MG63 (cell line): Measurements from ENCODE around the gene RYR2. TPM values are rescaled to one million over a fixed set of nuclear protein-coding genes. Genes with fewer than 3 reads are reported as not detected.

Experiments
- DNase-seq: peaks from one replicate; pipeline ENCODE4 v3.0.0-alpha.2; 2020
- H3K27me3 ChIP-seq: fragments of 250-450 bp; sonication (Bioruptor Pico); 2 replicates; pipeline ENCODE4 v1.5.1; 2020; ENCODE audit warnings: mild to moderate bottlenecking, moderate library complexity
- H3K36me3 ChIP-seq: fragments of 250-450 bp; sonication (Bioruptor Pico); 2 replicates; pipeline ENCODE4 v1.5.1; 2020; ENCODE audit warnings: mild to moderate bottlenecking, moderate library complexity
- H3K4me3 ChIP-seq: fragments of 250-450 bp; sonication (Bioruptor Pico); 2 replicates; pipeline ENCODE4 v1.5.1; 2020; ENCODE audit warnings: mild to moderate bottlenecking, moderate library complexity
- H3K9me3 ChIP-seq: fragments of 250-450 bp; sonication (Bioruptor Pico); 2 replicates; pipeline ENCODE4 v1.5.1; 2020; ENCODE audit warnings: mild to moderate bottlenecking, moderate library complexity
- total RNA-seq: library from RNA; depleted of rRNA; stranded (reverse); fragments of >200 nt; shearing (Covaris generic); gene quantifications from 2 replicates; pipeline ENCODE4 v1.2.3, GENCODE V29; 2014; ENCODE audit warnings: low replicate concordance

The RYR2 gene
- total RNA-seq, 1 experiment from 2014 or later = 0.26 TPM

- Histone ChIP-seq H3K27me3 (no peaks in the 10 kb centered on the region), H3K4me3 (no peak overlapping the region), H3K9me3 (no peaks in the 10 kb centered on the region), H3K36me3 (no peaks in the 10 kb centered on the region)
- peak; percentile 21 for DNase-seq
Observed at GRCh38 chr1:237684236-237684635, 642.3 kb downstream of the RYR2 start.

GRCh38 chr1:237685551-237685950 is 643.6 kb downstream of the RYR2 start:
- Histone ChIP-seq H3K9me3 (no peaks in the 10 kb centered on the region), H3K4me3 (no peak overlapping the region), H3K36me3 (no peaks in the 10 kb centered on the region), H3K27me3 (no peaks in the 10 kb centered on the region)
- no peak for DNase-seq

- peak; percentile 4 for DNase-seq
- no peaks in the 10 kb centered on the region for H3K9me3 ChIP-seq
- no peaks in the 10 kb centered on the region for H3K27me3 ChIP-seq
- no peaks in the 10 kb centered on the region for H3K36me3 ChIP-seq
- no peak overlapping the region for H3K4me3 ChIP-seq
Observed at GRCh38 chr1:237687804-237688203, 645.8 kb downstream of the RYR2 start.

GRCh38 chr1:237690656-237691055 is 648.7 kb downstream of the RYR2 start:
- H3K4me3 ChIP-seq = no peak overlapping the region
- no peaks in the 10 kb centered on the region for H3K36me3 ChIP-seq
- no peaks in the 10 kb centered on the region for H3K9me3 ChIP-seq

GRCh38 chr1:237692255-237692654 is 650.3 kb downstream of the RYR2 start:
- Histone ChIP-seq H3K9me3 (no peaks in the 10 kb centered on the region), H3K27me3 (no peaks in the 10 kb centered on the region), H3K4me3 (no peak overlapping the region), H3K36me3 (no peaks in the 10 kb centered on the region)
- no peak for DNase-seq

More at GRCh38 chr1:237690656-237691055, 648.7 kb downstream of the RYR2 start:
- no peaks in the 10 kb centered on the region for H3K27me3 ChIP-seq
- no peak for DNase-seq

- no peaks in the 10 kb centered on the region for H3K27me3 ChIP-seq
- H3K4me3 ChIP-seq = no peak overlapping the region
- no peaks in the 10 kb centered on the region for H3K9me3 ChIP-seq
- no peaks in the 10 kb centered on the region for H3K36me3 ChIP-seq
- no peak for DNase-seq
Observed at GRCh38 chr1:237695878-237696277, 653.9 kb downstream of the RYR2 start.

GRCh38 chr1:237700181-237700580 is 658.2 kb downstream of the RYR2 start:
- no peak for DNase-seq
- Histone ChIP-seq H3K36me3 (no peaks in the 10 kb centered on the region), H3K9me3 (no peaks in the 10 kb centered on the region), H3K27me3 (no peaks in the 10 kb centered on the region), H3K4me3 (no peak overlapping the region)

- Histone ChIP-seq H3K36me3 (no peaks in the 10 kb centered on the region), H3K9me3 (no peaks in the 10 kb centered on the region), H3K27me3 (no peaks in the 10 kb centered on the region), H3K4me3 (no peak overlapping the region)
- DNase-seq = no peak
Observed at GRCh38 chr1:237701534-237701933, 659.5 kb downstream of the RYR2 start.

- H3K36me3 ChIP-seq = no peaks in the 10 kb centered on the region
Observed at GRCh38 chr1:237702161-237702560, 660.2 kb downstream of the RYR2 start.

GRCh38 chr1:237705462-237705861 is 663.5 kb downstream of the RYR2 start:
- H3K27me3 ChIP-seq = no peaks in the 10 kb centered on the region
- DNase-seq = no peak
- no peaks in the 10 kb centered on the region for H3K36me3 ChIP-seq
- no peaks in the 10 kb centered on the region for H3K9me3 ChIP-seq
- H3K4me3 ChIP-seq = no peak overlapping the region

More at GRCh38 chr1:237702161-237702560, 660.2 kb downstream of the RYR2 start:
- Histone ChIP-seq H3K4me3 (no peak overlapping the region), H3K9me3 (no peaks in the 10 kb centered on the region), H3K27me3 (no peaks in the 10 kb centered on the region)
- no peak for DNase-seq

GRCh38 chr1:237709355-237709754 is 667.4 kb downstream of the RYR2 start:
- Histone ChIP-seq H3K4me3 (no peak overlapping the region), H3K9me3 (no peaks in the 10 kb centered on the region)
- DNase-seq = no peak

GRCh38 chr1:237711281-237711680 is 669.3 kb downstream of the RYR2 start:
- H3K9me3 ChIP-seq = no peaks in the 10 kb centered on the region
- H3K36me3 ChIP-seq = no peaks in the 10 kb centered on the region
- DNase-seq = no peak
- H3K4me3 ChIP-seq = no peak overlapping the region
- no peaks in the 10 kb centered on the region for H3K27me3 ChIP-seq

More at GRCh38 chr1:237709355-237709754, 667.4 kb downstream of the RYR2 start:
- Histone ChIP-seq H3K36me3 (no peaks in the 10 kb centered on the region), H3K27me3 (no peaks in the 10 kb centered on the region)

GRCh38 chr1:237712082-237712481 is 670.1 kb downstream of the RYR2 start:
- Histone ChIP-seq H3K27me3 (no peaks in the 10 kb centered on the region), H3K9me3 (no peaks in the 10 kb centered on the region), H3K36me3 (no peaks in the 10 kb centered on the region), H3K4me3 (no peak overlapping the region)
- DNase-seq = no peak

- DNase-seq = peak; percentile 41
- Histone ChIP-seq H3K36me3 (no peaks in the 10 kb centered on the region), H3K9me3 (no peaks in the 10 kb centered on the region), H3K4me3 (no peak overlapping the region), H3K27me3 (no peaks in the 10 kb centered on the region)
Observed at GRCh38 chr1:237712586-237713157, 670.7 kb downstream of the RYR2 start.

- no peaks in the 10 kb centered on the region for H3K36me3 ChIP-seq
- no peaks in the 10 kb centered on the region for H3K9me3 ChIP-seq
- no peak for DNase-seq
- no peak overlapping the region for H3K4me3 ChIP-seq
- no peaks in the 10 kb centered on the region for H3K27me3 ChIP-seq
Observed at GRCh38 chr1:237713916-237714315, 671.9 kb downstream of the RYR2 start.

- Histone ChIP-seq H3K36me3 (no peaks in the 10 kb centered on the region), H3K27me3 (no peaks in the 10 kb centered on the region), H3K9me3 (no peaks in the 10 kb centered on the region), H3K4me3 (no peak overlapping the region)
- no peak for DNase-seq
Observed at GRCh38 chr1:237717106-237717505, 675.1 kb downstream of the RYR2 start.

GRCh38 chr1:237730826-237731350 is 688.9 kb downstream of the RYR2 start:
- Histone ChIP-seq H3K9me3 (no peaks in the 10 kb centered on the region), H3K36me3 (no peaks in the 10 kb centered on the region), H3K27me3 (no peaks in the 10 kb centered on the region), H3K4me3 (no peak overlapping the region)
- DNase-seq = no peak

GRCh38 chr1:237732657-237733056 is 690.7 kb downstream of the RYR2 start:
- no peaks in the 10 kb centered on the region for H3K27me3 ChIP-seq
- H3K36me3 ChIP-seq = no peaks in the 10 kb centered on the region
- no peak for DNase-seq
- H3K9me3 ChIP-seq = no peaks in the 10 kb centered on the region; the same call in 1 of the 2 replicates
- H3K4me3 ChIP-seq = no peak overlapping the region
